KMS-11 (cell line): ENCODE data around the gene NOP9.
"Not testable (repeated sequence)": the region's sequence is repeated elsewhere in the genome, so short reads cannot be mapped to it uniquely, and the experiment has no call there.

ENCODE experiments used
- H2AFZ ChIP-seq: fragments of 200-600 bp; sonication (generic); 2 replicates; pipeline ENCODE4 v1.6.1; 2016; ENCODE audit warnings: antibody characterized with exemption, mixed run types, low read depth
- H3K27ac ChIP-seq: fragments of 200-600 bp; sonication (generic); 2 replicates; pipeline ENCODE4 v1.6.1; 2016; ENCODE audit warnings: mild to moderate bottlenecking, mixed run types
- H3K27me3 ChIP-seq: fragments of 200-600 bp; sonication (generic); 2 replicates; pipeline ENCODE4 v1.6.1; 2017; ENCODE audit warnings: mild to moderate bottlenecking, low read depth, mixed run types, moderate library complexity; ENCODE audit not compliant: insufficient read depth
- H3K36me3 ChIP-seq: fragments of 200-600 bp; sonication (generic); 2 replicates; pipeline ENCODE4 v1.6.1; 2017; ENCODE audit warnings: mild to moderate bottlenecking, mixed run types; ENCODE audit not compliant: insufficient read depth
- H3K4me1 ChIP-seq: fragments of 200-600 bp; sonication (generic); 2 replicates; pipeline ENCODE4 v1.6.1; 2016; ENCODE audit warnings: mild to moderate bottlenecking, low read depth, mixed run types; ENCODE audit not compliant: poor library complexity, severe bottlenecking
- H3K4me2 ChIP-seq: fragments of 200-600 bp; sonication (generic); 2 replicates; pipeline ENCODE4 v1.7.0; 2016; ENCODE audit warnings: mild to moderate bottlenecking, mixed run types
- H3K4me3 ChIP-seq: fragments of 200-600 bp; sonication (generic); IDR thresholded peaks from 2 replicates; pipeline ENCODE4 v1.6.1; 2017; ENCODE audit warnings: low read depth, low read length, mixed read lengths; ENCODE audit not compliant: insufficient read depth
- H3K79me2 ChIP-seq: fragments of 200-600 bp; sonication (generic); 2 replicates; pipeline ENCODE4 v1.6.1; 2016; ENCODE audit warnings: low read depth, mixed run types; ENCODE audit not compliant: insufficient read depth
- H3K9ac ChIP-seq: fragments of 200-600 bp; sonication (generic); 2 replicates; pipeline ENCODE4 v1.6.1; 2016; ENCODE audit warnings: mild to moderate bottlenecking, mixed run types
- H4K20me1 ChIP-seq: fragments of 200-600 bp; sonication (generic); 2 replicates; pipeline ENCODE4 v1.6.1; 2016; ENCODE audit warnings: mild to moderate bottlenecking, mixed run types; ENCODE audit not compliant: insufficient read depth
- TF ChIP-seq, protein P1 (sequence below): fragments of 200-600 bp; sonication (generic); conservative IDR thresholded peaks from 2 replicates; pipeline ENCODE4 v1.6.1; 2017; ENCODE audit warnings: low read depth, mild to moderate bottlenecking, antibody characterized with exemption, low read length, moderate library complexity, mixed read lengths

Gene NOP9

DNA sequence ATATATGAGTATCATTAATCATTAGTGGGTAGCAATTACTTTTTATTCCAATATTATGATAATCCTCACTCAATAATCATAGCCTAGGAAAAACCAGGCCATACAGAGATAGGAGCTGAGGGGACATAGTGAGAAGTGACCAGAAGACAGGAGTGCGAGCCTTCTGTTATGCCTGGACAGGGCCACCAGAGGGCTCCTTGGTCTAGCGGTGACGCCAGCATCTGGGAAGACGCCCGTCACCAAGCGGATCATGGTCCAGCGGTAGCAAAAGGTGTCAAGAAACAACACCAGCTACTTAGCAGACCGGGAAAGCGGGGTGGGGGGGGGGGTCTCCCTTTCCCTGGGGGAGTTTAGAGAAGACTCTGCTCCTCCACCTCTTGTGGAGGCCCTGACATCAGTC, 28.3 kb downstream of the NOP9 start:
- not testable (repeated sequence) for H3K4me2 ChIP-seq, H3K36me3 ChIP-seq, H4K20me1 ChIP-seq, H3K4me3 ChIP-seq, H3K79me2 ChIP-seq, H3K27me3 ChIP-seq, H2AFZ ChIP-seq, H3K9ac ChIP-seq, H3K27ac ChIP-seq, H3K4me1 ChIP-seq
- TF ChIP-seq, protein P1, sequence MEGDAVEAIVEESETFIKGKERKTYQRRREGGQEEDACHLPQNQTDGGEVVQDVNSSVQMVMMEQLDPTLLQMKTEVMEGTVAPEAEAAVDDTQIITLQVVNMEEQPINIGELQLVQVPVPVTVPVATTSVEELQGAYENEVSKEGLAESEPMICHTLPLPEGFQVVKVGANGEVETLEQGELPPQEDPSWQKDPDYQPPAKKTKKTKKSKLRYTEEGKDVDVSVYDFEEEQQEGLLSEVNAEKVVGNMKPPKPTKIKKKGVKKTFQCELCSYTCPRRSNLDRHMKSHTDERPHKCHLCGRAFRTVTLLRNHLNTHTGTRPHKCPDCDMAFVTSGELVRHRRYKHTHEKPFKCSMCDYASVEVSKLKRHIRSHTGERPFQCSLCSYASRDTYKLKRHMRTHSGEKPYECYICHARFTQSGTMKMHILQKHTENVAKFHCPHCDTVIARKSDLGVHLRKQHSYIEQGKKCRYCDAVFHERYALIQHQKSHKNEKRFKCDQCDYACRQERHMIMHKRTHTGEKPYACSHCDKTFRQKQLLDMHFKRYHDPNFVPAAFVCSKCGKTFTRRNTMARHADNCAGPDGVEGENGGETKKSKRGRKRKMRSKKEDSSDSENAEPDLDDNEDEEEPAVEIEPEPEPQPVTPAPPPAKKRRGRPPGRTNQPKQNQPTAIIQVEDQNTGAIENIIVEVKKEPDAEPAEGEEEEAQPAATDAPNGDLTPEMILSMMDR = 0 out of 2 replicates have a peak, but pooled peaks have one; percentile 33

DNA sequence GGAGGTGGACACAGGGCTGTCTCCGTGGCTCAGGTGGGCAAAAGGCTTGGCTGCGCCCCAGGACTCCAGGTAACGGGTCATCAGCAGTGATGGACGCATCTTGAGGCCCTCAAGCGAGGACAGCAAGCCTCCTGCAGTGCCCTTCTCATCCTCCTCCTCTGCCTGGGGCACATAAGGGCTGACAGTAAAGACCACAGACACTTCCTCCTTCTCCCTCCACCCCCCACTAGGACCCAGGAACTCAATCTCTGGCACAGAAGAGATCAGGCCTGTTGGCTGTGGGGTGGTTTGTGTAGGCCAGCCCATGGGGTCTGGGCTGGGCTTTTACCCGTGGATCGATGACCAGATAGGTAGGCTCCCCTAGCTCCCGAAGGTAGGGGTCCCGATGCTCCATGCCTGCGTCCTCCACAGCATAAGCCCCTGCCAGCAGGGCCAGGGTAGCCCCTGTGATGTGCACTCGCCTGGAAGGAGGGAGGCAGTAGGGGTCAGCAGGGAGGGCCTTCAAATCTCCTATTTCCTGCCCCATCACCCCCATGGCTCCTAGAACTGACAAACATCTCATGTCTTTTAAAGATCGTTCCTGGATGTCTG, 29.5 kb downstream of the NOP9 start:
- H3K36me3 ChIP-seq = no peaks in the 10 kb centered on the region
- H3K4me3 ChIP-seq = no peak overlapping the region
- no peak overlapping the region for H3K27ac ChIP-seq
- H3K27me3 ChIP-seq = peaks cover 11% of the 10 kb centered on the region; the same call in 1 of the 2 replicates
- no peaks in the 10 kb centered on the region for H3K79me2 ChIP-seq
- TF ChIP-seq, protein P1 = no peak
- H3K4me1 ChIP-seq = peaks cover 12% of the 10 kb centered on the region
- H2AFZ ChIP-seq = no peak overlapping the region
- H4K20me1 ChIP-seq = no peaks in the 10 kb centered on the region
- H3K4me2 ChIP-seq = no peak overlapping the region
- H3K9ac ChIP-seq = no peak overlapping the region

DNA sequence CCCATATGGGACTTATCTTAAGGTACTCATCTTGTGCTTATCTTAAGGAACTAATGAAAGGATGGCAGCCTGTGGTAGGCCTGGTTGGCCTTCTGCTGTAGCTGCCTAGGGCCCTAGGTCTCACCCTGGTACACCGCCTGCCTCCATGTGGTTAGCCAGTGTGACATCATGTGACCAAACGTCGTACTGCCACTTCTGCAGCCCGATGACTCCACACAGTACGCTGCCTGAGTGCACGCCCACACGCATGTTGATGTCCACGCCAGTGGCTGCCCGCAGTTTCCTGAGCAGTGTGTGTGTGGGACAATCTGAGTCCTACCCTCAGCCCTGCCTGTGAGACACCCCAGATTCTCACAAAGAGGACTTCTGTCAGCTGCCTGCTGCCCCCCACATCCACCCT, 30.1 kb downstream of the NOP9 start:
- H3K27ac ChIP-seq = no peak overlapping the region
- no peak overlapping the region for H3K4me2 ChIP-seq
- no peaks in the 10 kb centered on the region for H4K20me1 ChIP-seq
- no peak overlapping the region for H2AFZ ChIP-seq
- no peaks in the 10 kb centered on the region for H3K79me2 ChIP-seq
- TF ChIP-seq, protein P1 = no peak
- no peak overlapping the region for H3K4me3 ChIP-seq
- peaks cover 12% of the 10 kb centered on the region for H3K4me1 ChIP-seq
- no peaks in the 10 kb centered on the region for H3K36me3 ChIP-seq
- H3K9ac ChIP-seq = no peak overlapping the region
- peaks cover 11% of the 10 kb centered on the region; the same call in 1 of the 2 replicates for H3K27me3 ChIP-seq

DNA sequence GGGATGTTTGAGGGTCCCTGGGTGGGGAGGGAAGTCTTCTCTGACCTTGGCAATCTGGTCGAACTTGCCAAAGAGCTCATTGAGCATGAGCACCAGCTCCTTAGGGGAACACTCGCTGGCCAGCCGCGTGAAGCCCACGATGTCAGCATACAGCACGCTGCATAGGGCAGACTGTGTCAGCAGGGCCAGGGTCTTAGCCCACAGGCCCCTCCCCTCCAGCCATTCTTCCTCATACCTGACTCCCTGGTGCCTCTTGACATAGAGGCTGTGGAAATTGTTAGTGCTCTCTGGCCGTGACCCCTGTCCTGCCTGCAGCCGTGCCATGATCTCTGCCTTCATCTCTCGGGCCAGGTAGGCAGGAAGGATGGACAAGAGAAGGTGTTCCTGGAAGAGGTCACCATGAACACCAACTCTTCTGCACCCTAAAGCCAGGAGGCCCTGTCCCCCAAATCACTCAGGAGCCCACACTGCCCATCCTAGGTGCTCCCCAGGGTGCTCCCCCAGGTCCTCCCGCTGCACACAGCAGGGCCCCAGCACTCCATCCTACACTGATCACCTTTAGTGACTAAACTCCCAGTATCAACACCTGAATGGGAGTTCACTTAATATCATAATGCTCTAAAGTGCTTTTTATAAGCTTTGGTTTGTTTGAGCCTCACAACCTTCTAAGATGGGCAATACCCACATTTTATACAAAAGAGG, 31.5 kb downstream of the NOP9 start:
- Histone ChIP-seq H3K27me3 (peaks cover 11% of the 10 kb centered on the region; the same call in 1 of the 2 replicates), H3K4me1 (peaks cover 12% of the 10 kb centered on the region), H2AFZ (no peak overlapping the region), H3K27ac (no peak overlapping the region), H3K79me2 (no peaks in the 10 kb centered on the region), H4K20me1 (no peaks in the 10 kb centered on the region), H3K4me2 (no peak overlapping the region), H3K4me3 (no peak overlapping the region), H3K9ac (no peak overlapping the region), H3K36me3 (no peaks in the 10 kb centered on the region)
- TF ChIP-seq, protein P1 = no peak
